ENCODE measurements around the gene PPP2R3A.
"Not testable (repeated sequence)": the region's sequence is repeated elsewhere in the genome, so short reads cannot be mapped to it uniquely, and the experiment has no call there.

PPP2R3A gene

DNA sequence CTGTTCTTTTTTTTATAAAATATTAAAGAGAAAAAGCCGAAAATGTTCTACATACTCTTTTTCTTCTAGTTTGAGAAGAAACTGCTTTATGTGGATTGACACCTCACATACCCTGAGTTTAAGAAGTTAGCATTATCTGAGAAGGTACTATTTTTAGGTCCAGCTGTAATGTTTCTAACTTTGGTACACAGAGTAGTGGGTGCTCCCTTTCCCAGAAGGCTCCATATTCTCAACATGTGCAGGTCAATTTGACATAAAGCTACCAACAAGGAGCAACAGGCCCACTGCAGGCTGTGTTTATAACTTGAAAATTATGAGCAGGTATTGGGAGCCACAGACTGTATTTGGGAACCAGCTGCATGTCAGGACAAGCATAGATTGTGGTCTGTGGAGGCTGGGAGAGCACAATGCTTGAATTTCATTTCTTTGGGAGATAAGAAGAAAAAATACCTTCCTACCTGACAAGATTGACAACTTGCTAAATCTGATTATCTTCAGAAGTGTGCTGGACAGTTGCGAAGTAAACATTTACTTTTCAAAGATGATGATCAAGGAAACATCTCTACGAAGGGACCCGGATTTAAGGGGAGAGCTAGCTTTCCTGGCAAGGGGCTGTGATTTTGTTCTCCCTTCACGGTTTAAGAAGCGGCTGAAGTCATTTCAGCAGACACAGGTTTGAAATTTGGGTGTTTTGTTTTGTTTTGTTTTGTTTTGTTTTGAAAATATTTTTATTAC is 57.2 kb downstream of the PPP2R3A start:
- DNase-seq, result no peak

DNA sequence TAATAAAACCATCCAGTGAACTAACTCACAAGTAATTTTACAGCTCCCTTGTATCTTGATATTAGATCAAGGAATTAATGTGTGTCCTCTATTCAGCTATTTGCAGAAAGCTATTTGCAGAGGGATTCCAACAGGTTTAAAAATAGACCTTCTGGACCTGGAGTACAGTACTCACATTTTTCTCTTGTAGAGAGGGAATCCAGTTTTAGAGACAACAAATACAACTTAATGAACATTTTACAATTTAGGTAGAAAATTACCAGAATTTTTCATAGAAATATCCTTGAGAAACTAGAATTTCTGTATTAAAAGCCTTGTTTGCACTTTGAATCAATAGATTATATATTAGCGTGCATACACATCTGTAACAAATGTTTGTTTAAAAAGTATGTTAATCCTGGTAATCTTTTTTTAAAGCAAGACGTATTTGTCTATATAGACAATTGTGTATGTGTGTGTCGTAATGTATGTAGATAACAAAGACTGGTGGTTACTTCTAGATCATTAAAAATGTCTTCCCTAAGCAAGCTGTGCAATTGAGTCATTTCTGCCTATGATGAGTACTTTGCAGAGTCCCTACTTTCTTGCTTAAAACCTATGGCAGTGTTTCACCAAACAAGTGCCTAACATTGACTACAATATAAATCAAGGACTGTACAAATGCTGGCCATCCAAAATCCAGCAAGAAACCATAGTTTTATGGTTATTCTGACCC is 57.9 kb downstream of the PPP2R3A start:
- DNase-seq, result no peak

DNA sequence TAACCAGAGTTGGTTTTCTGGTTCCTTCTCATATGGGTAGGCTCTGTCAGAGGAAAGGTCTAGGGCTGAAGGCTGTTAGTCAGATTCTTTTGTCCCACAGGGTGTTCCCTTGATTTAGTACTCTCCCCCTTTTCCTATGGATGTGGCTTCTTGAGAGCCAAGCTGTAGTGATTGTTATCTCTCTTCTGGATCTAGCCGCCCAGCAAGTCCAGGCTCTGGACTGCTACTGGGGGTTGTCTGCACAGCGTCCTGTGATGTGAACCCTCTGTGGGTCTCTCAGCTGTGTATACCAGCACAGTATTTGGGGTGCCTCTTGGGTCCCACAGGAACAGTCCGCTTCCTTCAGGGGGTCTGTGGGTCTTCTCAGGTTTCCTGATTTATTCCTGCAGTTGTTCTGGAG is 70.8 kb downstream of the PPP2R3A start:
- DNase-seq, result no peak

DNA sequence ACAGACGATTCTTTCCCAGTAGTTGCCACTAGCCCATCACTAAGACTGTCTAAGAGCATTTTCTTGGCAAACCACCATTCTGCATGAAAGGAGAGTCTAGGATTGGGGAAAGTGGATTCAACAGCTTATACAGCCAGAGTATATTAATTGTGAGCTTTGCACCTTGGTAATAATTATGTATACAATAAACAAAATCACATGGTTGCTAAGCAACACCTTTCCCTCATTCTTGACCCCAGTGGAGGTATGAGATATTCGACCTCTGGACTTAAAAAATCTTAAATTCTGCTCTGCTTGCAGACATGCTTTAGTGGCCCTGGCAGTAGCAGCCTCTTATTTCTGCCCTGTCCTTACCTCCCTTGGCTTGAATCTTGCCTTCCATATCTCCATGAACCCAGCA is 73.1 kb downstream of the PPP2R3A start:
- DNase-seq, result no peak

DNA sequence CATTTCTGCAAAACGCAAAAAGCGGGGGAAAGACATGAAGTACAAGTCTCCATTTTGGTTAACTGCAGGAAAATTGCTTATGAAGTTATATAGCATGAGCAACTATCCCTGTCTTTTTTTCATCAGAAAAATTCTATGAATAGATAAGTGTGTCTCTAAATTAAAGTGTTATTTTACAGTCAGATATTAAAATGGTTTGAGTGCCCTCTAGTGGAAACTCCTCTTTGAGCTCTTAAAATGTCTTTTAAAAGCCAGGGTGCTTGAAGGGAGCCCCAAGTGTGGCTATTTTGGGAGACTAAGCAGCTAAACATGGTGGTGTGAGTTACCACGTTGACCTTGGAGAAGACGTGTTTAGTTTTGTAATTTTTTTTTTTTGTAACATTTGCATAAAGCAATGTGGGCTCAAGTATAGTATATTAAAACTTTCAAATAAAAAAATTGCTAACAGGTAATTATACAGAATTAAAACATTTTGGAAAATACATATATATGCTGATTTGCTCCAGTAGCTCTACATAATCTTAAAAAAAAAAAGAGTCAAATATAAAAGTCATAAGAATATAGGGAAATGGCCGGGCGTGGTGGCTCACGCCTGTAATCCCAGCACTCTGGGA is 77.2 kb downstream of the PPP2R3A start:
- DNase-seq, result peak; percentile 64

DNA sequence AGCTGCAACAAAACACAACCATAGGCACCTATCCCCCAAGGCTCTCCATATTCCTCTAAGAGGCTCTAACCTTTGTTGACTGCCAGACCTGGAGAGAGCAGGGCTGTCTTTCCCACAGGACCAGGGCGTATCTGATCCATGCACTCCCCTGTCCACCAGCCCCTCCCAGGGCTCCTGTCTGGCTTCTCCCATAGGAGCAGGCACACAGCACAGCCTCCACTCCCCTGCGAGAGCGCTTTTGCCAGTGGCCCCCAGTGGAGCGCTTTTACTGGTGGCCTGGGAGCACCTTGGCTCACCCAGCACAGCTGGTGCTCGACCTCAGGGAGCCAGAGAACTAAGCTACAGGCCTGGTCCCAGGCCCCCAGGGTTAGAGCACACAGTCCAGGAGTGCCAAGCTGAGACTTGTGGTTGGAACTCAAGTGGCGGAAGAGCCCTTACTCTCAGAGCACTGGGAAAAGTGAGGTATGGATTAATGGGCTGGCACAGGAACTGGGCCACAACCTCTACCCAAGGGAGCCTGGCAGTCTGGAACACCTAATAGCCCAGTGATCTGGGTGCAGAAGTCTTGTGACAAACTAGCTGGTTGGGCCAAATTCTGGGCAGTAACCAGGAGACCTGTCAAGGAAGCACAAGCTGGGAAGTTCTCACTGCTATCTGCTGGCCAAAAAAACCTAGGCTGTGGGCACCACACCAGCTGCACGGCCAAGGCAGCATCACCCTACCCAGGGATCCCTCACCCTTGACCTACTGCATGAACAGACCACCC is 79.6 kb downstream of the PPP2R3A start:
- DNase-seq, result no peak

DNA sequence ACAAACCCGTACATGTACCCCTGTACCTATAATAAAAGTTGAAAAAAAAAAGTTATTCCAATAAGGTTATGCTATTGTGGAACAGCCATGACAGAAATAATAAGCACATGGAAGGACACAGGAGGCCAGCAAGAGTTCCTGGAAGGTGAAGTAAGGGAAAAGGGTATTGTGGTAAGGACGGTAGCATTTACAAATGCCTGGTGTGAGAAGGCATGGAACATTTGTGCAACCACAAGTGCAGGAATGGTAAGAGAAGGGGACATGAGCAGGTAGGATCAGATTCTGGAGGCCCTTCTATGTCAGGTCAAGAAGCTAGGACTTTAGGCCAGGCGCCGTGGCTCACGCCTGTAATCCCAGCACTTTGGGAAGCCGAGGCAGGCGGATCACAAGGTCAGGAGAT is 82.5 kb downstream of the PPP2R3A start:
- no peak for DNase-seq

DNA sequence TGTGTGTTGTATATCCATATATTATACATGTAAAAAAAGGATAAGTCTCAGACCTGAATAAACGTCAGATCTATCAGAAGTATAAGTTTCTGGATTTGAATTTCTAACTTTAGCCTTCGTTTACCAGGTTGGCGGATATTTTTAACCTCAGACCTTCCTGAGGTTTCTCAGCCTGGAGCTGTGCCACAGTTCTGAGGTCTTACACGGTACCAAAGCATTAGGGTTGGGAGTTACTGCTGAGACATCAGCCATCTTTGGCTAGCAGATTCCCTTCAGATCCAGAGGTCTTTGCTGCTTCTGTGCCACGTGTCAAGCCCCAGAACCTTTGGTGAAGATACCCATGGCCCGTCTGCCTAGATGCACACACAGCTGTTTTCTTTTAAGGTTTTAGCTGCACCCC is 84.7 kb downstream of the PPP2R3A start:
- no peak for DNase-seq

DNA sequence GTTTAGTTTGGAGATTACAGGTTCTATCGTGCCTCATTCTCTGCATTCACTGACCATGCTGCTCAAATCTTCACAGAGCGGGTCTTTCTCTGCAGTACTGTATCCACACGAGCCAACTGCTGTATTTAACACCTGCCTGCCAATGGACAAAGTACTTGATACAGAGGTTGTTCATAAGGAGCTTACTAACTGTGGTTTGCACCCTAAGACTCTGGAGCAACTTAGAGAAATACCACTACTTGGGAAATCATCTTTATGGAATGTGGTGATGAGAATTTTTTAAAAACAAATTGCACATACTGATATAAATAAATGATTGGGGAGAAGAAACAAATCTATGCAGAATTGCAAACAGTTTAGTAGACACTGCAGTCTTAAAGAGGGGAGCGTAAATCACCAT is 90.0 kb downstream of the PPP2R3A start:
- no peak for DNase-seq

DNA sequence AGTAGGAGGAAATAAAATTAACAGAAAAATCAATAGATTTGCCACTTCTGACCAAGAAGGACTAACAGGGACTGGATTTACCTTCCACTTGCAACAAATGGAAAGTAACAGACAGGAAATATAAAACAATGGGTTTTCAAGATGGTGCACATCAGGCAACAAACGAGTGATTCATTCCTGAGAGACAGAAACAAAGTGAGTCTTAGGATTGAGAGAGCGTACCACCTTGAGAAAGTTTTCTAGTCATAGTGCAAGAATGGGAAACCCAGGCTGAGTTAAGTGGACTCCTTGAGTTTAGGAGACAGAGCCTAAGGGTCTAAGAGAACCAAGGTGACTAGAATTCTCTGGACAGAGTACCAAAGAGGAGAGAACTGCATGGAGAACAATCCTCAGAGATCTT is 101.7 kb downstream of the PPP2R3A start:
- no peak for DNase-seq

DNA sequence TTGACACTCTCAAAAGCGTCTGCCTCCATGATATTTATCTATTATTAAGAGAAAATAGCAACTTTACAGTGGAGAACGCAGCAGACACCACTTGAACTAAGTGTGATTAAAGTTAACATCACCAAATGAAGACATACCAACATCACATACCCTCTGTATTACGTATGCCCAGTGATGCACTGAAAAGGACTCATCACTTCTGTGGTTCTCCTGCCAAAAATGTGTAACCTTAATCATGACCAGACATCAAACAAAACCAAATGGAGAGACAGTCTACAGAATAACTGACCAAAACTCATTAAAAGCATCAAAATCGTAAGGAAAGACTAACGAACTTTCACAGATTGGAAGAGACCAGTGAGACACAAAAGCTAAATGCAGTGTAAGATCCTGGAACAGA is 103.2 kb downstream of the PPP2R3A start:
- peak; percentile 87 for DNase-seq

DNA sequence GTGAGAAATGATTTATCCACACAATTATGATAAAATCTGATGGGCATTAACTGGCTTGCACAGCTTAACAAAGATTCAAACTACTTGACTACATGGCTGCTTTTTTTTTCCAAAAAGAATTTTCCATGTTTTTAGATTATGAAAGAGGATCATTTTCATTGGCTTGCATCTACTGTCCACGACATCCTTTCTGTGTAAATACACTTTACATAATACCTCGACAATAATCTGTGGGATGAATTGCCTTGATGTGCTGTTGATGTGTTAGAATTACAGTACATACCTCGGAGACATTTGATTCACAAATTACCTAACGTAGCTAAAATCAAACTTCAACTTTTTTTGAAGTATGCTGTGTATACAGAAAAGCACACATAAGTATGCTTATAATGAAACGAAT is 104.4 kb downstream of the PPP2R3A start:
- no peak for DNase-seq

DNA sequence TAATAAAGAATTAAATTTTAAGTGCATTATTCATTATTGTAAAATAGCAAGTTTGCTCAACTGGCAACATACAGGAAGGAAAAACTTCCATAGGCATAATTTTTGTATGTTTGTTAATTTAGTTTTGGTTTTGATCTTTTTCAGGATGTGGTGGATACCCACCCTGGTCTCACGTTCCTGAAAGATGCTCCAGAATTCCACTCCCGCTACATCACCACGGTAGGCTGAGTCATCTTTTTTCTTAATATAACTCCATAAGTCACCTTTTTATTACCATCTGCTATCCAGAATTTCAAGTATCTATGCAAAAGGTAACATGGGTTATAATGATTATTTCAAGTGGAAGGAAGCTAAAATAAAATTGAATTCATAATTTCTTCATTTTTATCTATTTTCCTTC is 104.8 kb downstream of the PPP2R3A start:
- peak; percentile 84 for DNase-seq

DNA sequence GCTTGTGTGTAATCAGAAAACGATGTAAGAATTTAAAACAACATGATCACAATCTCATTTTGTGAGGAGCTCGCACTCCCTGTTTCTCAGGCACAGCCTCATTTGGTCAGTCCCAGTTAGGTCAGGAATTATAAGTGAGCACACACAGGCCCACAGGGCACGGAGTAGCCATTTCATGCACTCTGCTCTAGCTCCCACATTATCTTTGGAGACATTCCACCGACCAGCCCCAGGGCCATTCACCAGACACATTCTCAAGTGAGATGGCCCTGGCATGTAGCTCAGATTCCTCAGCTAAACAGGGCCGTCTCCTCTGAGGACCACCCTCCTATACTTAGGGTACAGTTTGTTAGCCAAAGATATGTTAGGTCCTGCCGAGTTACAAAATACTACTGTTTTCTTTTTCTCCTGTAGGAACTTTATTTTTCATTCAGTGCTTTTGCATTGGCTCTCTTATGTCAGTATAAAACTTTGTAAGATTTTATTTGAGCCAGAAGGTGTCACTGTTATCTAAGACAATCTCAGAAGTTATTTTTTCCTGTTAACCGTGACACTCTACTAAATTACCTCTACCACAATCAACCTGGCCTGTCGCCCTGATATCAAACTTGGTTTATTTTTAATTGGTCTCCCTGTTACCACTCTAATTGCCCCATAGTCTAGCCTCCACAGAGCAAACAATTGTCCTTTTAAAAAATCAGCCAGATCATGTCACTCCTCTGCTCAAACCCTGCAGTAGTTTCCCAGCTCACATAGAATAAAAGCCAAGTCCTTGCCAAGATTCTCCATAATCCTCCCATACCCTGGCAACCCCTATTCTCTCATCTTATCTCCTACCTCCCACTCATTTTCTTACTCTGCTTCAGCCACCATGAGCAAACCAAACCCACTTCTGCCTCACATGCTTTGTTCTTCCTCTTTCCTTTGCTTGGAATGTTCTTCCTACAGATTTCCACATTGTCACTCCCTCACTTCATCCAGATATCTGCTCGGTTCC is 105.7 kb downstream of the PPP2R3A start:
- peak; percentile 4 for DNase-seq

DNA sequence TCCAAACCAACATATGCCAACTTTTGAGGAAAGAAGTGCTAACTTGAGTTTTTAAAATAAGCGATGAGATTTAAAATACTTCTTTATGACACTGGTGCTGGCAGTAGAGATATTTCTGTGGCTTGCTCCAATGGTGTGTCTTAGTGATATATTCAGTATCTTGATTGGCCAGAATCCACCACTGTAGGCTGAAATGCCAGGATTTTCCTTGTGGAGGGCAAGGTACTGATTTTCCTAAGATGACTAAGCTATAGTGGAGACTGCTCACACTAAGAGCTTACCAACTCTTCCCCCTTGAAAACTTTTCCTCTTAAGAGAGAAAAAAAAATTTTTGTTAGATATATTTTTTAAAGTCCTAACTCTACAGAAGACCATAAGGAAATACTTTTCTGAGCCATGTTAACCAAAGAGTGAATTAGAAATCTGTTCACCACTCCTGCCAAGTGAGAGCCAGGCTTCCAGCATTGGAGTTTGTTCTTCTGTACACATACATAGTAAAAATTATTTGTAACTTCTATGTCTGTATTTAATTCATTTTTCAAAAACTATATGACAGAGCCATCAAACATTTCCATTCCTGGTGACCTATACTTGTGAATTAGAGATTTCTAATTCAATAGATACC is 109.1 kb downstream of the PPP2R3A start:
- peak; percentile 27 for DNase-seq

DNA sequence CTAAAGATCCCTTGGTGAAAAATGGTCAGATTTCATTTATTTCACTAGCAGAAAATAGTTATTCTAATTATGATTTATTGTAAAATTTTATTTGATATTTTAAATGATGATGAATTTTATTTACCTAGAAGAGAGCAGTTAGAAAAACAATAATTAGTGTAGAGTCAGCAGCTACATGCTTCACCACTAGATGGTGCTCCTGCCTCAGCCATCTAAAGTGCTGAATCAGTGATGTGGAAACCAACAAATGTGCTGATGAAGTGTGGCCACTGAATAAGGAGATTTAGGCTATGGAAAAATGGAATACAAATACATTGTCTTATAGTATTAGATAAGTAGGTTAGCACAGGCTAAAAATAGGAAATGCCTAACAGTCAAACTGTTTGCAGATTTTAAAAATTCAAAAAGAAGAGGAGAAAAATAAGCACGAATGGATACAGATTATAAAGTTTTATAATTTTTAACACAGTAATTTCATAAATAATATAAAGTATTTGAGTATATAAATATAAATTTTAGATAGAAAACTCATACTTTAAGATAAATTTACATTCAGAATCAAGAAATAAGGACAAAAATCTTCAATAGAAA is 109.8 kb downstream of the PPP2R3A start:
- DNase-seq, result peak; percentile 73

DNA sequence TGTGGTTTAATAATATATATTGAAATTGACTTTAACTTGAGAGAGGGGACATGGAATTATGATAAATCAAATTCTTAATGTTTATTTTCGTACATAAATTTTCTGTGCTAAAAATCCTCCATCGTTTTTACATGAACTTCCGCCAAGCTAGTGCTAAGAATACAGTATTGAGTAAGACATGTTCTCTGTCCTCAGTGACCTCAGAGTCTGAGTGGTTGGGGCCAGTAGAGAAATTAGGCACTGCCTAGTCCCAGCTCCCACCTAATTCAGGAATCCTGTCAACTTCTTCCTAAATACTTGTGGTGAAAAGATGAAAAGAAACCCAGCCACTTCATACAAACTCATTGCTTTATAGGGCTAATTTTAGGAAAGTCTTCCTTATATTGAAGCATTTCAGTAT is 110.3 kb downstream of the PPP2R3A start:
- DNase-seq, result peak; percentile 21

DNA sequence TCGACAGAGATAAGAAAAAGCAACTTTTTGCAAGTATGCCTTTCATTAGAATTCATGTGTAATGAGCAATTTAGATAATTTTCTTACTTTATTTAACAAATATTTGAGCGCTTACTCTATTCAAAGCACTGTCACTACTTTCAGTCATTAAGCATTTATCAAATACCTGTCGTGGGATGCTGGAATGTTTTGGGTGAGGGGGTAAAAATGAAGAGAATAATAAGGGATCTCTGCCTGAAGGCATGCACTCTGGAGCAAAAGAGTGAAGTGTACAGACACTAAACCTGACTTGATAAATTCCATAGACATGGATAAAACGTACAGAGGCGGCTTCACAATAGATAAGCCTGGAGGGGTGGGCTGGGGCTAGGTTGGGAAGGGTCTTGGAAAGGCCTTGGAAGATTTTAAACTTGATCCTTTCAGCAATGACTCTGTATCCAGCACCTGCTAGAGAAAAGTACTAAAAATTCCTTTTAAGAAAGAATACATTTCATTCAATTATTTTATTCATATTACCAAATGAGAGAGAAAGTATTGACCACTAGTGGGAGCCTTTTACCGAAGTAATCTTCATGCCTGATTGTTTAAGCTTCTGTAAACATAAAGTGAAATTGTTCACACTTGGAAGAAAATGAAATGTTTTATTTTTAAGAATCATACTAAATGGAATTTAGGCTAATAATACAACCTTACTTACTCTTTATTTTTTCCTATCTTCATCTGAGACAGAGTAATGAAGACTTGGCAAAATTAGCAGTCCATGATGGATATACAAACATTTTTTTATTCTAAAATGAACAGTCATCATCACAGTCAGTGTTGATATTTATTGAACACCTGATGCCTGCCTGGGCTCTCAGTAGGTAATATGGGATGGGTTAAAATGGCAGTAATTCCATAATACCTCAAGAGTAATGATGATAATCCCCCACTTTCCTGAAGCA is 113.2 kb downstream of the PPP2R3A start:
- peak; percentile 13 for DNase-seq

DNA sequence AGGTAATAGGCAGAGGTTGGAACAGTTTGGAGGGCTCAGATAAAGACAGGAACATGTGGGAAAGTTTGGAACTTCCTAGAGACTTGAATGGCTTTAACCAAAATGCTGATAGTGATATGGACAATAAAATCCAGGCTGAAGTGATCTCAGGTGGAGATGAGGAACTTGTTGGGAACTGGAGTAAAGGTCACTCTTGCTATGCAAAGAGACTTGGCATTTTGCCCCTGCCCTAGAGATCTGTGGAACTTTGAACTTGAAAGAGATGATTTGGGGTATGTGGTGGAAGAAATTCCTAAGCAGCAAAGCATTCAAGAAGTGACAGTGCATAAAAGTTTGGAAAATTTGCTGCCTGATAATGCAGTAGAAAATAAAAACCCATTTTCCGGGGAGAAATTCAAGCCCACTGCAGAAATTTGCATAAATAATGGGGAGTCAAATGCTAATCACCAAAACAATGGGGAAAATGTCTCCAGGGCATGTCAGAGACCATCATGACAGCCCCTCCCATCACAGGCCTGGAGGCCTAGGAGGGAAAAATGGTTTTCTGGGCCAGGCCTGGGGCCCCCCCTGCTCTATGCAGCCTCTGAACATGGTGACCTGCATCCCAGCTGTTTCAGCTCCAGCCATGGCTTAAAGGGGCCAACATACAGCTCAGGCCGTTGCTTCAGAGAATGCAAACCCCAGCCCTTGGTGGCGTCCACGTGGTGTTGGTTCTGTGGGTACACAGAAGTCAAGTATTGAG is 118.3 kb downstream of the PPP2R3A start:
- not testable (repeated sequence) for DNase-seq
